Kasumi-1 (cell line): ENCODE measurements around the gene CRIM1.
A peak's percentile ranks its signal among the peaks of the same experiment; 100 is the strongest.

Experiments
- DNase-seq, 2 experiments: peaks; one replicate each; lab custom pipeline; 2025; lab: John Stamatoyannopoulos, UW

The CRIM1 gene

GRCh38 chr2:36554531-36554930 is 199.0 kb downstream of the CRIM1 start:
- no peak for DNase-seq

GRCh38 chr2:36555789-36556188 is 200.2 kb downstream of the CRIM1 start:
- no peak for DNase-seq

GRCh38 chr2:36556842-36557241 is 201.3 kb downstream of the CRIM1 start:
- DNase-seq = no peak

DNA sequence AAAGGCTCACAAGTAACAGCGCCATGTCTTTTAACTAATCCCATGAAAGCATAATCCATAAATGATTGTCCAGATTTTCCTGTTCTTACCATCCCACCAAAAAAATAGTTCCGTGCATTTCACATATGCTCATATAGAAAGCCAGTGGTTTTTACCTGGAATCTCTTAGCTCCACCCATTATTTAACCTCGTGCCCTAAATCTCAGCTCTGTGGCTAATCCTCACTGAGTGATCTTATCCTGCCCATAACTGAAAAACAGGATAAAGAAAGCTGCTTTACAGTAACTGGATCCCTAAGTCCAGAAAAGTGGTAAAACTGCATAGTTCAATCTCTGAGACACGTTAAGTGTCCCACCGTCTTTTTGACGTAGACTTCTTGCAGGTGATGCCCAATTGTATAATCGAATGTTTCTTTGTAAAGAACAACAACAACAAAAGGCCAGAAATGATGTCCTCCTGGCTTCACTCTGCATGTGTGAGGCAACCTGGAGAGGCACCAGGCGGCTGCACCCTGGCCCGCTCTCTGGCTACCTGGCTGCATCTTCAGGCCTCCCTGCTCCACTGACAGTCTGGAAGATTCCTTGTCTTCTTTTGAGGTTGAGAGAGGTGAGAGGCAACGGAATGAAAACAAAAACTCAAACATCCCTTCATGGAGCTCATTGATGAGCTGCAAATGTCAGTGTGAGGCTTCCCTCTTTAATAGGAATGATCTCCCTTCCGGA is 203.8 kb downstream of the CRIM1 start:
- DNase-seq = no peak

GRCh38 chr2:36560726-36561125 is 205.1 kb downstream of the CRIM1 start:
- DNase-seq = no peak

- peak; percentile 24 to 27 for DNase-seq
These were observed 205.8 kb downstream of the CRIM1 start for GRCh38 chr2:36561237-36561944.

- no peak for DNase-seq
These were observed 206.7 kb downstream of the CRIM1 start for GRCh38 chr2:36562240-36562639.

GRCh38 chr2:36562973-36563532 is 207.5 kb downstream of the CRIM1 start:
- DNase-seq = no peak

DNA sequence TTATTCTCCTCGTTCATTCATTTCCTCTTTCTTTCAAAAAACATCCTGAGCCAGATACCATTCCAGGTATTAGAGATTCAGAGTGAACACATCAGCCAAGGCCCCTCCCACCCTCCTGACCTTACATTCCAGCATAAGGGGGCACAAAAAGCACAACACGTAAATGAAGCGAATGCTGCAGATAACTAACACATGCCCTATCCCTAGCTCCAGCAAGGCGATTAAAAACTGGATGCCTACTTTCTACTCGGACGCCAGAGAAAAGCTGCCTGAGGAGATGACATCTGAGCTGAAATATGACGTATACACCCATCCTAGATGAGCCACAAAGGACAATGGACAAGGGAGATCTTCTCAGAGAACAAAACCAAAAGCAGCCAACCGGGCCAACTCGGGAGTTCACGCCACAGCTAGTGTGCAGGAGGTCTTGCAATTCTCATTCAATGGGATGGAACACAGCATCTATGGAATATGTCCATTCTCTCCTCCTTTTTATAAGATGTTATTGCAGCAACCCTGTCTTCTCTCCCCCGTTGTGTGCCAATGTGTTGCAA is 208.9 kb downstream of the CRIM1 start:
- no peak for DNase-seq

- DNase-seq = no peak
These were observed 210.1 kb downstream of the CRIM1 start for GRCh38 chr2:36565712-36566111.

DNA sequence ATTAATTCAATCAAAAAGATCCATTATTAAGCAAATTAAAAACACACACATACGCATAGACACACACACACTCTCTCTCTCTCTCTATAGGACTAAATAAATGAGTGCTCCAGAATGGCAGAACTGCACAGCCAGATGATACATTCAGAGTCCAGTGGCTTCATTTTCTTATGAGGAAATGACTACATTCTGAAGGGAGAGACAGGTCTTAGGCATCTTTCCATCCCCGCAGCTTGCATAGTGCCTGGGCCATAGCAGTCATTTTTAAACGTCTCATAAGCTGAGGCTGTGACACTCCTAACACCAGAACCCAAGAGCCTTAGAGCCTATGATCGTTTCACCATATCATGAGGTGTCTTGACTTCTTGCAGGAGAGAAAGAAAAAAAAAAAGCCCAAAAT is 211.3 kb downstream of the CRIM1 start:
- DNase-seq = no peak

- DNase-seq = no peak
These were observed 212.3 kb downstream of the CRIM1 start for GRCh38 chr2:36567711-36568408.

DNA sequence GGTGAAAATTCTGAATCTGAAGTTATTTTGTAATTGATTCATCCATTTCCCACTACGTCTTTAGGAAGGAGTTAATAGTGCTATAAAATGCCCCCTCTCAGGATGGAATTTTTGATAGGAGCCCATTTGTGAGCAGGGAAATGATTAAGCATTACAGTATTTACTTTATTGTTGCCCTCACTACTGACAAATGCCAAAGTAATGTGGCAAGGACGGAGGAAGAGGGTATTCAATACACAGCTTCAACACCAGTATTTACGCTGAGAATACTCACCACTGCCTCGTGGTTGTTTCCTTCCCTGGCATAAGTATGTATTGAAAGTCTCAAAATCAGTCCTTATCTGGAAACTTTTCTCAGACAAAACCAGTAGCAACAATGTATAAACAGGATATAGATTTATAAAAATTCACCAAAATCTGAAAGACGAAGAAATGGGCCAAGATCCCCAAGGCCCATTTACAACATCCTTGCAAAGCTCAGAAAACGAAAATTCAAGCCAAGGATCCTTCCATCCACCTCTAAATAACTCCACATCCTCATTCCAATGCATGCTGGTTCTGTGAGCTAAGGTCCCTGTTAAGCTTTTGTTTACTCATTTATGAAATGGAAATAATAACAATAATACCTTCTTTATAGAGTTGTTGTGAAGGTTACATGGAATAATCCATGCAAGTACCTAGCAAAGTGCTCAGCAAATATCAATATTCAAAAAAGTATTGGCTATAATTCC is 213.1 kb downstream of the CRIM1 start:
- no peak for DNase-seq

GRCh38 chr2:36569267-36569856 is 213.8 kb downstream of the CRIM1 start:
- no peak for DNase-seq

GRCh38 chr2:36570416-36570815 is 214.8 kb downstream of the CRIM1 start:
- DNase-seq = no peak

DNA sequence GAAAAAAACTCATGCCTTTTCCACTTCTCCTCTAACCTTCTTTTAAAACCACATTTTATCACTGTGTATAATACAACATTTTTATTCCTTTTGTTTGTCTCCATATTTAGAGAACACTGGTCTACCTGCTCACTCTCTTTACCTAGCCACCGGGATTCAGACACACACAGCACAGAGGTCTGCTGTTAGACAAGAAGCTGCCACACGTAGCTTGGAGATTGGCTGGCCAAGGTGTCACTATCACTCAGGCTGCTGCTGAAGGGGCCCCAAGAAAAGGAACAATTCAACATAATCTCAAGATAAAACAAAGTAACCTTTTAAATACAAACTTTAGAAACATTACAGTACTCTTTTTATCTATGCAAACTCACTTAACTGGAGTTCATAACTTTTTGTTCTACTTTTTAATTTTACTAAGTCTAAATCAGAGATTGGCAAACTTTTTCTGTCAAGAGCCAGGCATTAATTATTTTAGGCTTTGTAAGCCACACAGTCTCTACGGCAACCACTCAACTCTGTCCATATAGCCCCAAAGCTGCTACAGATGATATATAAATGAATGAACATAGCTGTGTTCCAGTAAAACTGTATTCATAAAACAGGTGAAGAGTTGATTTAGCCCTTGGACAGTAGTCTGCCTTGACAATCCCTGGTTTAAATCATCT is 216.6 kb downstream of the CRIM1 start:
- DNase-seq = no peak

DNA sequence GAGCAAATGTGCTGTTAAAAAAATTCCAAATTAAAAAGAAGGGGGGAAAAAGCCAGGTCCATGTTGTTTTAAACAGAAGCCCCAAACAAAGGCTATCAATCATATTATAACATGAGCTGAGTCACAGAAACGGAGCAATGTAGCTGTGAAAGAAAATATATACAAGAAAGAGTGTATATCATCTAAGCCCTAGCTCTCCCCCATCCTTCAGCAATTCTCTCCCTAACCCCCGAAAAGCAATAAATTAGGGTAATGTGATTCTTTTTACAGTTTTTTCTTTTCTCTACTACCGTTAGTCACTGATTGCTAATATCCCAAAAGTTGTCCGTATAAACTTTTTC is 217.1 kb downstream of the CRIM1 start:
- DNase-seq = no peak

DNA sequence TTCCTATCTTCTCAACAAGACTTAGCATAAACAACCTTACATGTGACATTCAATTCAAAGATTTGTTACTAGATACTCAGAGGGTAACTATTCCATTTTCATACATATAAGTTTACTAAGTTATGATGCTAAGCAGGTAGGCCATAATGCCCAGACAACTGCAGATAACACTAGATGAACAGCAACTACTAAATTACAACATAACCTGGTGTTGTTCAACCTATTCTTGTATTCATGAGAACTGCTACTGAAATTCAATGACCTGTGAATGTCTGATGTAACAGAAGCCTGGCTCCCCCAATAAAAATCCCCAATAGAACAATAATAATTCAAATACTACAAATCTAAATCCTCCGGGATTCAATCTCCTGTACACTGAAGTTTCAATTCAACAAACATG is 217.6 kb downstream of the CRIM1 start:
- DNase-seq = no peak

- no peak for DNase-seq
These were observed 219.0 kb downstream of the CRIM1 start for GRCh38 chr2:36574560-36574959.

- DNase-seq = no peak
These were observed 222.3 kb downstream of the CRIM1 start for GRCh38 chr2:36577884-36578283.
